ENCODE results near the gene MRPL45.

GRCh38 chr17:38333635-38334295, 36.8 kb downstream of the MRPL45 start:
- TF ChIP-seq GATA3 (IDR thresholded peaks at IDR 0.05; ENCODE audit: low read depth, low read length): no peak
- no peak for TF ChIP-seq GATA2 (IDR thresholded peaks at IDR 0.05; ENCODE audit: low read depth, low read length)
